Renal cortical epithelial cell (primary cell): ENCODE results near the gene TRIM27. TPM values are rescaled to one million over a fixed set of nuclear protein-coding genes. Genes with fewer than 3 reads are reported as not detected.
A peak's percentile ranks its signal among the peaks of the same experiment; 100 is the strongest.
"Not testable (repeated sequence)": the region's sequence is repeated elsewhere in the genome, so short reads cannot be mapped to it uniquely, and the experiment has no call there.

Experiments used
- DNase-seq: peaks from one replicate; pipeline ENCODE4 v3.0.0-alpha.2; 2011; ENCODE audit warnings: low read depth
- total RNA-seq: library from RNA; depleted of rRNA; stranded (reverse); fragments of >200 nt; gene quantifications from 2 replicates; pipeline ENCODE4 v1.2.3, GENCODE V29; 2014

TRIM27 gene
- total RNA-seq, 1 donor from 2014 or later: 66.5 TPM

DNA sequence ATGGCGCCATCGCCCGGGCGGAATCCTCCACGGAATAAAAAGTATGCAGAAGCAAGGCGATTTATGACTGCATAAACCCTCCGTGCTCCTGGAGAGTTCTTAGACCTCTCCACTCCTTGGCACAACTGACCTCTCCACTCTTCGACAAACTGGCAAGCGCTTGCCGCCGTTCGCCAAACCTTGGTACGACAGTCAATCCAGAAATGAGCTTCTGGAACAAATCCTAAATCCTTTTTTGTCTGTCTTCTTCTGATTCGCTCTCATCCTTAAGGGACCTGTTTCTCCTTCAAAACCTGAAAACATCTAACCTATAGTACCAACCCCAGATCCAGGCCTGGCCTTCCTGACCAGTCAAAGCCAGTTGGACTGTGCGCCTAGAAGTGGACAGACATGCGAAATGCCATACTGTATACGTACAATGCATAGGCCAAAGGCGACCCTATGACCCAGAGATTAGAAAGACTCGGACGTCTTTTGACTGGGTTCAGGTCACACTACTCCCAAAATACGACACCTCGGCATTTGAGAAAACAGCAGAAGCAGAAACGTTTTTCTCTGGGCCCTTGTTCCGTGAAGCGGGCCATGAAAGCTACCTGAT, 59.4 kb downstream of the TRIM27 start:
- peak; percentile 42 for DNase-seq

DNA sequence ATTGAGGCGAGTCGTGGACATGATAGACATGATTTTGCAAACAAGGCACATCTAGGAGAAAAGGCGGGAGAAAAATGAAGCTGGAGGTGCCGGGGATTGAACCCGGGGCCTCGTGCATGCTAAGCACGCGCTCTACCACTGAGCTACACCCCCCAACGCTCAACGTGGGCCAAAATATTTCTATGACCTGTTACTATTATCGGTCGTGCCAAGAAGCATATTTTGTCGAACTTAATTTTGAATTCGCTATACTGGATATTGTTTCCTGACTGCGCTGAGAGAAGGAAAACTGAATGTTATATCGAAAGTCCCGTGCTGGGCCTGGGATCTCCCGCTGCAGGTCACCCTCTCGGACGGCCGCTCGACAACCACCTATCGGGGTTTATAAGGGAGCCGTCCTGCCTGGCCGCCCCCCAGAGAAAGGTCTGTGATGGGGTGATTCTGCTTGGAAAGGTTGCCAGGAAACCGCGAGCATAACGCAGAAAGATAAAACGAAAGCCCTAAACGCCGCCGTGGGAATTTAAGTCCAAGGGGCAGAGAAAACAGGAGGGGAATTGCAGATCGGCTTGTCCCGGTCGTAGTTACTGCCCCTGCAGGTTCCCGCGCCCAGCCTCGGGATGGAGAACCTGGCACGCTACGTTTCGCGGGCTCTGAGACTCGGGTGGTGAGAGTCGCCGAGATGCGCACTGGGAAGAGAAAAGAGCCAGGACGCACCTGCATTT, 60.0 kb downstream of the TRIM27 start:
- peak; percentile 70 for DNase-seq

DNA sequence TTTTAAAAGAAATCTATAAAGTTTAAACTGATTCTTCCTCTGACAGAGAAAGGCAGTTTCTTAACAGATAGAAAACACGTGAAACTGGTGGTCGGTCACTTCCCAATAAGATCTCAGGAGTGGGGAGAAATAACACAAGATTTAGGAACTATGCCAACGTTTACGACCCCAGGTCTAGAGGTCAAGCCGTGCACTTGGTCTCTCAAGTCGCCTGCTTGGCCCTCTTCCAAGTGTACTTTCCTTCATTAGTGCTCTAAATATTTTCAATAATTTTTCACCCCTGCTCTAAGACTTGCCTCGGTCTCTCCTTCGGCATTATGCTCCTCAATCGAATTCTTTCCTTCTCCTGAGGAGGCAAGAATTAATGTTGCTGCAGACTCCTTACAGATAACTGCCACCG, 61.7 kb downstream of the TRIM27 start:
- no peak for DNase-seq

DNA sequence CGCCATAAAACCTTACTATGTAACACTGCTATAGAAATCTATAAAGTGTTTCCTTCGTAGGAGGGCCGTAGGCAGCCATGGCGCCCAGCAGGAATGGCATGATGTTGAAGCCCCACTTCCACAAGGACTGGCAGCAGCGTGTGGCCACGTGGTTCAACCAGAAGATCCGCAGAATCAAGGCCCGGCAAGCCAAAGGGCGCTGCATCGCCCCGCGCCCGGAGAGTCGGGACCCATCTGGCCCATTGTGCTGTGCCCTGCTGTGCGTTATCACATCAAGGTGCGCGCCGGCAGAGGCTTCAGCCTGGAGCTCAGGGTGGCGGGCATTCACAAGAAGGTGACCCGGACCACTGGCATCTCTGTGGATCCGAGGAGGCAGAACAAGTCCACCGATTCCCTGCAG, 62.4 kb downstream of the TRIM27 start:
- no peak for DNase-seq

DNA sequence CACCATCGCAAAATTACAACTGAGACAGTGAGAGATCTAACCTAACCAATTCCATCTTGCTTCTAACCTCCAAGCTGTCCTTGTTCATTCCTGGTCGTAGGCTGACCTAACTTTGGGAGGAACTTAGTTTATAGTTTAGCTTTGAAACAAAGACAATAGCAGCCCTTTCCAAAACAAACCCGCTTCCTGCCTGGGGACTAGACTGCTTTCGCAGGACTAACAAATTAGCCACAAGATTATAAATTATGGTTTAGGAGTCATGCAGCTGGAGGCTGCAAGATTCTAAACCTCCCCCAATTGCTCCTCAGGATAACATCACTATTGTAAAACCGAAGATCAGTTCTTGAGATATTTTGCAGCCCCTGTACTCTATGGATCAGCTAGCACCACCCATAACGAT, 63.2 kb downstream of the TRIM27 start:
- no peak for DNase-seq

DNA sequence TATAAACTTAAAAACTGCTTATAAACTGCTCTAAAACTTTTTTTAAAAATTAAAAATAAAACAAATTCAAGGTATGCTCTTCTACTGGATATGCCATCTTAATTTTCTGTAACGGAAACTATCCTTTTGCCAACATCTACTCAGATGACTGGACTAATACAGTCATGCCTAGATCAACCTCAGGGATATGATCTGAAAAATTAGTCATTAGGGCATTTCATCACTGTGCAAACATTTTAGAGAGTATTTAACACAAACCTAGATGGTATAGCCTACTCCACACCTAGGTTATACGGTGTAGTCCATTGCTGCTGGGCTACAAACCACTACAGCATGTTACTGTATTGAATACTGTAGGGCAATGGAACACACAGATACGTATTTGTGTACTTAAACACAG, 64.8 kb downstream of the TRIM27 start:
- no peak for DNase-seq

- DNase-seq: no peak
Measured at GRCh38 chr6:28856620-28857005, 67.2 kb downstream of the TRIM27 start.

DNA sequence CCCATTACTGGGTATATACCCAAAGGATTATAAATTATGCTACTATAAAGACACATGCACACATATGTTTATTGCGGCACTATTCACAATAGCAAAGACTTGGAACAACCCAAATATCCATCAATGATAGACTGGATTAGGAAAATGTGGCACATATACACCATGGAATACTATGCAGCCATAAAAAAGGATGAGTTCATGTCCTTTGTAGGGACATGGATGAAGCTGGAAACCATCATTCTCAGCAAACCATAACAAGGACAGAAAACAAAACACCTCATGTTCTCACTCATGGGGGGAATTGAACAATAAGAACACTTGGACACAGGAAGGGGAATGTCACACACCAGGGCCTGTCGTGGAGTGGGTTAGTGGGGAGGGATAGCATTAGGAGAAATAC, 69.4 kb downstream of the TRIM27 start:
- DNase-seq: not testable (repeated sequence)

Other genes starting within 250 kb of the TRIM27 start
- gene ZNF311, start 81.3 kb upstream of the TRIM27 start, total RNA-seq: 1.6 and 2.1 TPM in 2 replicates
- not detected in 2 replicates for gene OR2W1, start 121.2 kb upstream of the TRIM27 start, total RNA-seq
- not detected in 2 replicates for gene OR2B3, start 163.3 kb upstream of the TRIM27 start, total RNA-seq
- gene OR2J1, start 175.5 kb upstream of the TRIM27 start, total RNA-seq: not detected in 2 replicates
- not detected in 2 replicates for gene OR2J3, start 184.1 kb upstream of the TRIM27 start, total RNA-seq
- gene OR2J2, start 246.9 kb upstream of the TRIM27 start, total RNA-seq: not detected in 2 replicates